Left lung (tissue), 10 donors: ENCODE results near the gene COMT. TPM values are rescaled to one million over a fixed set of nuclear protein-coding genes. Genes with fewer than 3 reads are reported as not detected.
A peak's percentile ranks its signal among the peaks of the same experiment; 100 is the strongest.

Experiments
- ATAC-seq: fragments of 200-7000 bp; cut with Tn5 transposase; one replicate; pipeline ENCODE4 v1.9.1; 2020; ENCODE audit warnings: moderate library complexity
- DNase-seq, 4 donors: peaks; one replicate each; pipeline ENCODE4 v3.0.0-alpha.2; 2013 to 2020
- H3K27ac ChIP-seq, 2 donors: fragments of 200-600 bp; sonication (generic) in 1 of 2; one replicate each; pipeline versions ENCODE4 v1.5.0 to v1.8.0; 2020 to 2021
- H3K27me3 ChIP-seq, 2 donors: fragments of 200-600 bp; sonication (generic) in 1 of 2; one replicate each; pipeline versions ENCODE4 v1.5.0 to v1.8.0; 2020 to 2021
- H3K36me3 ChIP-seq, 2 donors: fragments of 200-600 bp; sonication (generic) in 1 of 2; one replicate each; pipeline versions ENCODE4 v1.5.0 to v1.8.0; 2020 to 2021
- H3K4me1 ChIP-seq, 2 donors: fragments of 200-600 bp; one replicate each; pipeline ENCODE4 v1.8.0; 2021
- H3K4me3 ChIP-seq, 2 donors: fragments of 200-600 bp; sonication (generic) in 1 of 2; one replicate each; pipeline versions ENCODE4 v1.5.0 to v1.8.0; 2020 to 2021; ENCODE audit warnings: mild to moderate bottlenecking in 1 of 2
- H3K9me3 ChIP-seq, 2 donors: fragments of 200-600 bp; sonication (generic) in 1 of 2; one replicate each; pipeline versions ENCODE4 v1.5.0 to v1.8.0; 2020 to 2021
- CTCF ChIP-seq, 2 donors: fragments of 200-600 bp; sonication (generic) in 1 of 2; IDR thresholded peaks; one replicate each; pipeline versions ENCODE4 v1.5.0 to v1.8.0; 2021; ENCODE audit warnings: antibody characterized with exemption in 2 of 2
- intact Hi-C, 2 donors: fragments of 100-400 bp; cut with DNase I; formaldehyde crosslinking; loops; one replicate each; pipeline versions ENCODE4 v1.11.2 to v1.14.2; 2022
- polyA plus RNA-seq, 6 donors: library from polyadenylated mRNA; unstranded; fragments of 120-200 nt; gene quantifications; one replicate each; pipeline ENCODE4 v1.2.1, GENCODE V29; 2013; ENCODE audit not compliant: insufficient read length in 6 of 6
- total RNA-seq, 2 donors: library from RNA; stranded (reverse); fragmentation: NEBNext Ultra II Directional; extraction: Animal tissue kit (Norgen Biotek cat#: 25700); gene quantifications; one replicate each; pipeline ENCODE4 v1.2.1, GENCODE V29; 2021
- donor health status: DM: no; HTN: yes; CAD: no.
- donor health status: DM: no; HTN: no; CAD: no.

Gene COMT
- total and polyA plus RNA-seq, 8 donors: 90.1 to 249 (median 102) TPM

- peak in 3 of 4 donors; percentile 85 to 93 (median 87) for DNase-seq
- peaks cover 20 to 32% of the 10 kb centered on the region in 2 donors for H3K4me1 ChIP-seq
- H3K9me3 ChIP-seq: no peaks in the 10 kb centered on the region
- no peaks in the 10 kb centered on the region for H3K27me3 ChIP-seq
- TF ChIP-seq CTCF (IDR thresholded peaks at IDR 0.05): no peak
- peak; percentile 84 for ATAC-seq
- H3K27ac ChIP-seq: peak overlapping the region; percentile 16 to 68
- H3K36me3 ChIP-seq: peaks cover 0 to 49% of the 10 kb centered on the region in 2 donors
- peak overlapping the region in 1 of 2 donors; percentile 17 for H3K4me3 ChIP-seq
- intact Hi-C loops: no loop called here
Measured at GRCh38 chr22:19962909-19963806, 21.6 kb downstream of the COMT start.

GRCh38 chr22:19963863-19964642, 22.5 kb downstream of the COMT start:
- intact Hi-C loops: no loop called here
- ATAC-seq (no peak), DNase-seq (peak in 1 of 4 donors; percentile 53)
- H3K36me3 ChIP-seq: peaks cover 0 to 58% of the 10 kb centered on the region in 2 donors
- no peak overlapping the region for H3K4me3 ChIP-seq
- TF ChIP-seq CTCF (IDR thresholded peaks at IDR 0.05): no peak
- no peak overlapping the region for H3K27ac ChIP-seq
- no peaks in the 10 kb centered on the region for H3K27me3 ChIP-seq
- no peaks in the 10 kb centered on the region for H3K9me3 ChIP-seq
- peaks cover 17 to 26% of the 10 kb centered on the region in 2 donors for H3K4me1 ChIP-seq

GRCh38 chr22:19964701-19965386, 23.3 kb downstream of the COMT start:
- H3K9me3 ChIP-seq: no peaks in the 10 kb centered on the region
- ATAC-seq: no peak
- peak in 1 of 4 donors; percentile 59 for DNase-seq
- peaks cover 0 to 64% of the 10 kb centered on the region in 2 donors for H3K36me3 ChIP-seq
- H3K4me1 ChIP-seq: peaks cover 13 to 18% of the 10 kb centered on the region in 2 donors
- no peak overlapping the region for H3K4me3 ChIP-seq
- no peak for TF ChIP-seq CTCF (IDR thresholded peaks at IDR 0.05)
- no peak overlapping the region for H3K27ac ChIP-seq
- intact Hi-C loops: no loop called here
- H3K27me3 ChIP-seq: no peaks in the 10 kb centered on the region

GRCh38 chr22:19965771-19966709, 24.5 kb downstream of the COMT start:
- no peak for ATAC-seq
- H3K27ac ChIP-seq: no peak overlapping the region
- H3K27me3 ChIP-seq: no peaks in the 10 kb centered on the region
- intact Hi-C loops: no loop called here
- H3K4me3 ChIP-seq: no peak overlapping the region
- peak in 1 of 4 donors; percentile 54 for DNase-seq
- no peak for TF ChIP-seq CTCF (IDR thresholded peaks at IDR 0.05)
- H3K9me3 ChIP-seq: no peaks in the 10 kb centered on the region
- peaks cover 8 to 20% of the 10 kb centered on the region in 2 donors for H3K4me1 ChIP-seq
- peaks cover 0 to 63% of the 10 kb centered on the region in 2 donors for H3K36me3 ChIP-seq
